Measurements from ENCODE around the gene MOB2.

Gene MOB2

GRCh38 chr11:1457856-1458255 lies 28.7 kb downstream of the MOB2 start:
- no peak for TF ChIP-seq CTCF (conservative IDR thresholded peaks at IDR 0.05; ENCODE audit: low read length)
- no peak overlapping the region for H3K4me3 ChIP-seq (ENCODE audit: low read length)
- DNase-seq (ENCODE audit: low read depth): no peak

- no peak for TF ChIP-seq CTCF (conservative IDR thresholded peaks at IDR 0.05; ENCODE audit: low read length)
- no peak overlapping the region for H3K4me3 ChIP-seq (ENCODE audit: low read length)
- DNase-seq (ENCODE audit: low read depth): no peak
Observed at GRCh38 chr11:1457326-1457680, 29.3 kb downstream of the MOB2 start.

- DNase-seq (ENCODE audit: low read depth): no peak
- no peak overlapping the region for H3K4me3 ChIP-seq (ENCODE audit: low read length)
- TF ChIP-seq CTCF (conservative IDR thresholded peaks at IDR 0.05; ENCODE audit: low read length): no peak
Observed at GRCh38 chr11:1456596-1457325, 29.8 kb downstream of the MOB2 start.

GRCh38 chr11:1456176-1456575 lies 30.4 kb downstream of the MOB2 start:
- DNase-seq (ENCODE audit: low read depth): no peak
- no peak overlapping the region for H3K4me3 ChIP-seq (ENCODE audit: low read length)
- TF ChIP-seq CTCF (conservative IDR thresholded peaks at IDR 0.05; ENCODE audit: low read length): no peak

GRCh38 chr11:1455763-1456060 lies 30.9 kb downstream of the MOB2 start:
- TF ChIP-seq CTCF (conservative IDR thresholded peaks at IDR 0.05; ENCODE audit: low read length): no peak
- H3K4me3 ChIP-seq (ENCODE audit: low read length): no peak overlapping the region
- DNase-seq (ENCODE audit: low read depth): no peak

GRCh38 chr11:1455032-1455762 lies 31.4 kb downstream of the MOB2 start:
- TF ChIP-seq CTCF (conservative IDR thresholded peaks at IDR 0.05; ENCODE audit: low read length): no peak
- DNase-seq (ENCODE audit: low read depth): no peak
- no peak overlapping the region for H3K4me3 ChIP-seq (ENCODE audit: low read length)

GRCh38 chr11:1454576-1454975 lies 32.0 kb downstream of the MOB2 start:
- DNase-seq (ENCODE audit: low read depth): no peak
- TF ChIP-seq CTCF (conservative IDR thresholded peaks at IDR 0.05; ENCODE audit: low read length): no peak
- no peak overlapping the region for H3K4me3 ChIP-seq (ENCODE audit: low read length)
